AG09319 (cell line): Measurements from ENCODE around the gene CLEC16A.

Experiments
- DNase-seq: peaks from one replicate; pipeline ENCODE4 v3.0.0-alpha.2; 2010; ENCODE audit warnings: low read depth; ENCODE audit errors: extremely low read depth
- CTCF ChIP-seq: IDR thresholded peaks from 2 replicates; pipeline ENCODE4 v1.5.1; 2011; ENCODE audit warnings: low read depth, mild to moderate bottlenecking, inconsistent platforms, low read length, moderate library complexity

The CLEC16A gene

GRCh38 chr16:10932959-10933710 is 11.2 kb upstream of the CLEC16A start:
- no peak for TF ChIP-seq CTCF
- no peak for DNase-seq

GRCh38 chr16:10933865-10934264 is 10.5 kb upstream of the CLEC16A start:
- DNase-seq = no peak
- no peak for TF ChIP-seq CTCF

- TF ChIP-seq CTCF = no peak
- no peak for DNase-seq
These were observed 9.8 kb upstream of the CLEC16A start for GRCh38 chr16:10934325-10935107.

- no peak for TF ChIP-seq CTCF
- DNase-seq = no peak
These were observed 9.0 kb upstream of the CLEC16A start for GRCh38 chr16:10935226-10935915.

GRCh38 chr16:10936272-10936984 is 7.9 kb upstream of the CLEC16A start:
- TF ChIP-seq CTCF = no peak
- no peak for DNase-seq

- no peak for TF ChIP-seq CTCF
- DNase-seq = no peak
These were observed 7.1 kb upstream of the CLEC16A start for GRCh38 chr16:10937068-10937859.
